Measurements from ENCODE around the gene KLHDC10. TPM values are rescaled to one million over a fixed set of nuclear protein-coding genes. Genes with fewer than 3 reads are reported as not detected.
"Not testable (repeated sequence)": the region's sequence is repeated elsewhere in the genome, so short reads cannot be mapped to it uniquely, and the experiment has no call there.

Gene KLHDC10
- total RNA-seq, 1 donor from 2014 or later = 29.8 TPM

GRCh38 chr7:130181263-130181605, 110.9 kb downstream of the KLHDC10 start:
- Mint-ChIP-seq H3K9me3 (ENCODE audit: unreplicated experiment) (no peaks in the 10 kb centered on the region), H3K27me3 (ENCODE audit: unreplicated experiment) (no peaks in the 10 kb centered on the region), H3K4me3 (ENCODE audit: unreplicated experiment) (no peak overlapping the region), H3K4me1 (ENCODE audit: low read depth, unreplicated experiment) (no peaks in the 10 kb centered on the region), H3K27ac (ENCODE audit: unreplicated experiment) (no peak overlapping the region), H3K36me3 (ENCODE audit: unreplicated experiment) (no peaks in the 10 kb centered on the region)
- TF ChIP-seq CTCF (IDR thresholded peaks at IDR 0.05; ENCODE audit: partially characterized antibody, unreplicated experiment) = no peak
- no peak for DNase-seq

GRCh38 chr7:130182990-130183389, 112.7 kb downstream of the KLHDC10 start:
- no peak overlapping the region for H3K27ac Mint-ChIP-seq (ENCODE audit: unreplicated experiment)
- no peak for TF ChIP-seq CTCF (IDR thresholded peaks at IDR 0.05; ENCODE audit: partially characterized antibody, unreplicated experiment)
- no peaks in the 10 kb centered on the region for H3K36me3 Mint-ChIP-seq (ENCODE audit: unreplicated experiment)
- DNase-seq = no peak
- no peaks in the 10 kb centered on the region for H3K9me3 Mint-ChIP-seq (ENCODE audit: unreplicated experiment)
- no peaks in the 10 kb centered on the region for H3K4me1 Mint-ChIP-seq (ENCODE audit: low read depth, unreplicated experiment)
- H3K27me3 Mint-ChIP-seq (ENCODE audit: unreplicated experiment) = no peaks in the 10 kb centered on the region
- H3K4me3 Mint-ChIP-seq (ENCODE audit: unreplicated experiment) = no peak overlapping the region

- not testable (repeated sequence) for H3K27me3 Mint-ChIP-seq (ENCODE audit: unreplicated experiment); H3K9me3 Mint-ChIP-seq (ENCODE audit: unreplicated experiment); H3K4me1 Mint-ChIP-seq (ENCODE audit: low read depth, unreplicated experiment); H3K27ac Mint-ChIP-seq (ENCODE audit: unreplicated experiment); DNase-seq; H3K36me3 Mint-ChIP-seq (ENCODE audit: unreplicated experiment); H3K4me3 Mint-ChIP-seq (ENCODE audit: unreplicated experiment)
These were observed 114.0 kb downstream of the KLHDC10 start for GRCh38 chr7:130184349-130184748.

Other genes with a start within 250 kb of the KLHDC10 start
- gene UBE2H, start 117.6 kb upstream of the KLHDC10 start, total RNA-seq (ENCODE audit: unreplicated experiment) = 100 TPM
- 30.1 TPM for gene ZC3HC1, start 19.2 kb upstream of the KLHDC10 start, total RNA-seq (ENCODE audit: unreplicated experiment)
- 15.4 TPM for gene TMEM209, start 134.9 kb downstream of the KLHDC10 start, total RNA-seq (ENCODE audit: unreplicated experiment)
- gene SSMEM1, start 137.3 kb downstream of the KLHDC10 start, total RNA-seq (ENCODE audit: unreplicated experiment) = not detected
- gene CPA2, start 196.3 kb downstream of the KLHDC10 start, total RNA-seq (ENCODE audit: unreplicated experiment) = not detected
- not detected for gene CPA4, start 222.6 kb downstream of the KLHDC10 start, total RNA-seq (ENCODE audit: unreplicated experiment)

Data from glutamatergic neuron (in vitro differentiated cells).